NCI-H526 treated with DMSO at 0.1 percent for 48 hours (cell line): ENCODE measurements around the gene CAPN9.
"Not testable (repeated sequence)": the region's sequence is repeated elsewhere in the genome, so short reads cannot be mapped to it uniquely, and the experiment has no call there.

ENCODE experiments used
- DNase-seq: peaks from one replicate; lab custom pipeline; 2025; lab: John Stamatoyannopoulos, UW

CAPN9 gene

DNA sequence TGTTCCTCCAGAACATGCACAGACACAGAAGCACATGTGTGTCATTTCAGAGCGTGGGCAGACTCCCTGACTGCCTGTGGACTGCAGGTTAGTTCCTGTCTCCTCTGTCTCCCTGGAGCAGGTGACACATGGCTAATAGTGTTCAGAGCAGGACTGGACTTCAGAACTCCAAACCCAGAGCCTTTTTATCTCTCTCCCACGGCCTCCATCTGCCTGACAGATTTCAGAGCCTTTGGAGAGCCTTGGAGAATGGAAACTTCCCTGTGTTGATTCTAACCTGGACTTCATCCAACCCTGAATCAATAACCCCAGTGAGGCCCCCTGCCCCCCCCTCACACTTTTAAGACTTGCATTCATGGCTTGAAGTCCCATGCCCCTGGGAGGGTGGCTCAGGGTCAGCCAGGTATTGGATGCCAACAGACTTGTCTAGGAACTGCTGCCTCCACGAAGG lies 76.8 kb downstream of the CAPN9 start:
- DNase-seq, result no peak

DNA sequence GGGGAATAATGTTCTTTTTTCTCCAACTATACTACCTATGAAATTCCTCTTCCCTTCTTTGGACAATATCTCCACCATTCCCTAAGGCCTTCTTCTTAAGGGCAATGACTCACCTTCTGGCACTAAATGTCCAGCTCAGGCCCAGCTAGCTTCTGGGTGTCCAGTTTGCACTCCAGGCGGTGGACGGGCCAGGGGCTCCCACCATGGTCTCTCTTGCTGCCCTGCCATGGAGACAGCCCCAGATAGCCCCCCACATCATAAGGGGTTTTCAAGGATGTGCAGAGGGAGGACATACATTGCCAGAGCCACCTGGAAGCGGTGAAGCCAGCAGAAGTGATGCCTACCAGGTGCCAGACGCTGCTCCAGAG lies 77.3 kb downstream of the CAPN9 start:
- no peak for DNase-seq

- DNase-seq, result no peak
These were observed 77.9 kb downstream of the CAPN9 start for GRCh38 chr1:230824919-230825721.

- DNase-seq, result no peak
These were observed 78.6 kb downstream of the CAPN9 start for GRCh38 chr1:230825761-230826160.

GRCh38 chr1:230826166-230826875 lies 79.1 kb downstream of the CAPN9 start:
- DNase-seq, result no peak

DNA sequence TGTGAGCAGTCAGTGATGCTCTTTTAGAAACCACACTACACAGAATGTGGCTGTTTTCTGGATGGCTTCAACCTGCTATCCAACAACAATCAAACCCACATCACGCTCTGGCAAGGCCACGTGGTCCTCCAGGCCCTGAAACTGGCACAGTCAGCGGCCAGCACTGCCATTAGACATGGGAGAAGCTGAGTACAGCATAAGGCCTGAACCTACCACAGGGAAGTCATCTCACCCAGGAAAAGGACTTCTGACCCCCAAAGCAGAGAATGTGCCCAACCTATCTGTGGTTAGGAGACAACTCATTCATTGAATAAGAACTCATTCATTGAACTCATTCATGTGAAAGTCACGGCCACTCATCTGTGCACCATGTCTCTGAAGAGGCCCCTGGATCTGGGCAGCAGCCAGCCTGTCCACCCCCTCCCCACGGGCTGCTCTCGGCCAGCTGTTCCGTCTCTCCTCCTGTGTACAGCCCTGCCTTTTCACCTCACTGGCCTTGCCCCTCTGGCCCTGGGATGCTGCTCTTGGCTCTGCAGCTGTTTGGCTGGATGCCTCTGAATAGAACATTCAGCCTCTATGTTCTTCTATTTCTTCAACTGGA lies 80.0 kb downstream of the CAPN9 start:
- no peak for DNase-seq

GRCh38 chr1:230827801-230828200 lies 80.6 kb downstream of the CAPN9 start:
- DNase-seq, result no peak

DNA sequence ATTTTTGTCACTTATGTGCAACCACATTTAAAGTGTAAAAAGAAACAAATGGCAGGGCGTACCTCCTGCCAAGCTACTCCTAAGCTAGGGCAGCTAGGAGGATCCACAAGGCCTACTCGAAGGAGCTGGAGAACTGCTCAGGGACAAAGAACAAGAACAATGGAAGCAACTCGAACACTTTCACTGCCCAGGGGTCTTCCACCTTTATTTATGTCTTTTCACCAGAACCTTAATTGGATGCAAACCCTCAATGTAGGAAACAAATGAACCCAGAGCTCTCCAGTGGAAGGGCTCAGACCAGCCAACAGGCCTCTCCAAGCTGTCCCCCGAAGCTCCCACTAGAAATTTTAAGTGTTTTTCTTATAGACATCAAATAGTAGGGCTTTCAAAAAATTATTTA lies 81.2 kb downstream of the CAPN9 start:
- DNase-seq, result no peak

DNA sequence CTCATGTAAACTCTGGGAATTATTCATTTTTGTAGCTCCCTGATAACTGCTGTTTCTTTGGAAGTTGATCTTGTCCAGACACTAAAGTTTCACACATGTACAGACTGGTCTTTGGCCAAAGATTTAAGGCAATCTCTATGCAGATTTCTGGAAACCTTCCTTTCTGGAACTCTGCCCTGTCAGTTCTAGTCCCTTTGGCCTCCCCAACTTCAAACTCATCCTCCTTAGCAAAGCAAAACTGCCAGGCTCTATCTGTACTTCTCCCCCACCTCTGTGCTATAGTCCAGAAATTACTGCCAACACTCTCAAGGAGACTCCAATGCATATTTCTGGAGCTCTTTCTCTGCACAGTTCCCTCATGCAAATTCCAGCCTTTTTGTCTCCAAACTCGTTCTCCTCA lies 84.6 kb downstream of the CAPN9 start:
- no peak for DNase-seq

DNA sequence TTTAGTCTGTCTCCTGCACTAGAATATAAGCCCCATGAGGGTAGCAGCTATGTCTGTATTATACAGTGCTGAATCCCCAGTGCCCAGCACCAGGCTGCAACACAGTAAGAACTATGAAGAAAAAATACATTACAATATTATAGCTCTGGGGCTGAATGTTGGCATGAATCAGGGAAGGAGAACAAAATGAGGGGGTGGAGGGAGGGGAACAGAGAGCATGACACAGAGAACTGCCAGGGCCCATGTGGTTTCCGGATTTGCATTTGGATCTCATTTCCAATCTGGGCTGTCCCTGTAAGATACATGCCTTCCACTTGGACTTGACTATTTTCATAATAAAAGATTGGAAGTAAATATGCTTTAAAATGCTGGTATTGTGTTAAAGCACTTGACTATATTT lies 85.3 kb downstream of the CAPN9 start:
- DNase-seq, result no peak

GRCh38 chr1:230833511-230833910 lies 86.3 kb downstream of the CAPN9 start:
- DNase-seq, result no peak

DNA sequence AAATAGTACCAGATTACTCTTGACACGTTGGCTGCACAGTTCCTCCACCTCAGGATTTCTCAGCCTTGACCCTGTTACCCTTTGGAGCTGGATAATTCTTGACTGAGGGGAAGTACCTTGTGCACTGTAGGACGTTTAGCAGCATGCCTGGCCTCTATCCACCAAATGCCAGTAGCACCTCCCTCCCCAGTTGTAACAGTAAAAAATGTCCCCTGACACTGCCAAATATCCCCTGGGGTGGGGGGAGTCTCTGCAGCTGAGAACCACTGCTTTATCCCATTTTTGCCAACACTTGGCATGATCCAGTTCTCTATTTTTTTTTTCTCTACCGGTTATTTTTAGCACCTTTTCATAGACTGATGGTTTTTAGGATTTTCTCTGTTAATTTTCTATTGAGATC lies 87.1 kb downstream of the CAPN9 start:
- no peak for DNase-seq

- no peak for DNase-seq
These were observed 89.2 kb downstream of the CAPN9 start for GRCh38 chr1:230836347-230836746.

DNA sequence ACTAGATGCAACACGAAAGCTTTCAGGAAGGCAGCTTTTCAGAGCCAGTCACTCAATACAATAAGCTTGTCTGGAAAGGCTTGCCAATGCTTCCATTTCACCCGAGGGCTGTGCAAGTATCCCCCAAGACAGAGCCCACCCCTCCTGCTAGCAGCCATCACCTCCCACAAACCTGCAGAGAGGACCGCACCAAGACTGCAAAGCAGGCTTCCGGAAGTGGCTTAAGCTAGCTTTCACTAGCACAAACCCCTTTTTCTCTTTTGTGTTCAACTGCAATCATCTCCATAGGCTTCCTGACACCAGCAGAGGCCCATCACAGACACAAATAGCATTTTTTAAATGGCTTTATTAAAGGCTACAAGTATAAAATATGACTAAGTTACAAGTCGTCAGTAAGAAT lies 89.6 kb downstream of the CAPN9 start:
- no peak for DNase-seq

DNA sequence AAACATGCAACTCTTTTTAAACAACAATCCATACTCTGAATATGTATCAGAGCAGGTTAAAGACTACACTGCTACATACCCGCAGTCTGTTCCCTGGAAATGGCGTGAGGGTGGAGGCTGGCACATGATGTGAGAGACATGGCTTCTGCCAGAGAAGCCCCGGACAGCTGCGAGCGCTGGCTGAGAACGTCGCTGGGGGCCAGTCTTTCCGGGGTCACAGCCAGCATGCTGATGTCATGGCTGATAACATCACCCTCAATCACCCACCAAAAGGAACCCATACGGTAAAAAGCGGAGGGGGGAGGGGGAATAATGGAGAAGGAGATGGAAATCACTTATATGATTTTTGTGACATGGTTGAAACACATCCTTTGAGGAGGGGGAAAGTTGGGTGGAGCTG lies 92.0 kb downstream of the CAPN9 start:
- DNase-seq, result no peak

- no peak for DNase-seq
These were observed 95.6 kb downstream of the CAPN9 start for GRCh38 chr1:230842801-230843200.

- DNase-seq, result no peak
These were observed 96.5 kb downstream of the CAPN9 start for GRCh38 chr1:230843503-230844309.

GRCh38 chr1:230844561-230844960 lies 97.4 kb downstream of the CAPN9 start:
- no peak for DNase-seq

- not testable (repeated sequence) for DNase-seq
These were observed 98.0 kb downstream of the CAPN9 start for GRCh38 chr1:230845184-230845583.

DNA sequence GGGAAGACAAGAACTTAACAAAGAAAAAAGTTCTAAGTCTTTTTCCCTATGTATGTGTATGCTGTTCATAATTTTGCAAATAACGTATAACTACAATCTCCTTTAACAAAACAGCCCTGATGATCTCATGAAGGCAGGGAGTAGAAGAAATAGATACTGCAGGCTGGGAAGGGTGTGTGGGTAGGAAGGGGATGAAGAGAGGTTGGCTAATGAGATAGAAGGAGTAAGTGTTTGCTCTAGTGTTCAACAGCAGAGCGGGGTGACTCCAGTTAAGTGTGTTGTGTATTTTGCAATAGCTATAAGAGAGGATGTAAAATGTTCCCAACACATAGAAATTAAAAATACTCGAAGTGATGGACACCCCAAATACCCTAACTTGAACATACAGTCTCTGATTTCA lies 101.0 kb downstream of the CAPN9 start:
- no peak for DNase-seq

DNA sequence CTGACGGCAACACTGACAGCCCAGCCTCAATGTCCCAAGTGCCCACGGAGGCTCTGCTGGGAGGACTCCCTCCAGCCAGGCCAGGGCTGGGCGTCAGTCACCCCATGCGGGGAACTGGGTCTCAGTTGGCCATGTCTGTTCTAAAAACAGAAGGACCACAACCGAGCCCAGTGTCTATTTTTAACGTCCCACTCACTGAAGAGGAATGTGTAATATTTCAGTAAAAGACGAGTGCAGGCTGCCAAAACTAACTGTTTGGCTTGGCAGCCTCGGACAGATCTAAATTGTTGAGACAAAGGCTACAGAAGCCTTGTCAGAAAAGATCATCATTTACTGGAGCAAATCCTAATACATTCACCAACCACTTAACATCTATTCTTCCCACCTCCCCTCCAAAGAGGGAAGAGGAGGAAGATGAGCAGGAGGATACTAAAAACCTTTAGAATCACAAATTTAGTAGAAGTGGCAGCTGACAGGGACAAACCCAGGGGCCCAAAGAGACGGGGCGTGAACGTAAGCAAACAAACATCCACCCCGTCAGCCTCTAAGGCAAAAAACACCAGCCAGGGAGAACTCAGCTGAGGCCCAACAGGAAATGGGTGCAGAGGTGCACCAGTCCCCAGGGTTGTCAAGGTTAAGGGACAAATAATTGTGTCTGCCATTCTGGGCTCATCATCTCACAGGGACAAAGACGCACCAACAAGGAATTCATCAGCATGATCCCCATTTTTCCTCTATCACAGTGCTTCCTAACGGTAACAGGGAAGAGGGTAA lies 102.5 kb downstream of the CAPN9 start:
- no peak for DNase-seq

GRCh38 chr1:230850547-230850946 lies 103.4 kb downstream of the CAPN9 start:
- DNase-seq, result no peak
